Colonic mucosa (tissue), 4 donors: Measurements from ENCODE around the gene TCP11. TPM values are rescaled to one million over a fixed set of nuclear protein-coding genes. Genes with fewer than 3 reads are reported as not detected.

ENCODE experiments used
- DNase-seq: peaks from one replicate; pipeline ENCODE4 v3.0.0-alpha.2; 2020
- H3K27ac ChIP-seq: fragments of 200-600 bp; one replicate; pipeline ENCODE4 v1.8.0; 2021
- H3K27me3 ChIP-seq: fragments of 200-600 bp; one replicate; pipeline ENCODE4 v1.8.0; 2021
- H3K36me3 ChIP-seq: fragments of 200-600 bp; one replicate; pipeline ENCODE4 v1.8.0; 2021
- H3K4me1 ChIP-seq: fragments of 200-600 bp; one replicate; pipeline ENCODE4 v1.8.0; 2021; ENCODE audit warnings: mild to moderate bottlenecking
- H3K4me3 ChIP-seq: fragments of 200-600 bp; one replicate; pipeline ENCODE4 v1.8.0; 2021
- H3K9ac ChIP-seq, 2 donors: one replicate each; pipeline ENCODE4 v1.7.0; 2013; ENCODE audit warnings: control low read depth in 2 of 2, low read depth in 2 of 2, low read length in 2 of 2
- H3K9me3 ChIP-seq: fragments of 200-600 bp; one replicate; pipeline ENCODE4 v1.8.0; 2021
- intact Hi-C: fragments of 100-400 bp; cut with DNase I; formaldehyde crosslinking; loops from one replicate; pipeline ENCODE4 v1.14.1; 2022
- total RNA-seq, 2 donors: library from RNA; stranded (reverse); fragmentation: NEBNext Ultra II Directional in 1 of 2; extraction: Animal tissue kit (Norgen Biotek cat#: 25700) in 1 of 2; gene quantifications; one replicate each; pipeline ENCODE4 v1.2.1, GENCODE V29; 2021
- TF ChIP-seq, protein P1 (sequence below): fragments of 200-600 bp; IDR thresholded peaks from one replicate; pipeline ENCODE4 v1.8.0; 2022; ENCODE audit warnings: antibody characterized with exemption, mild to moderate bottlenecking
- donor health status: healthy.
- donor health status: DM: no; HTN: no; CAD: no.
- donor health status: DM: no; HTN: no; CAD: no.

The TCP11 gene
- total RNA-seq, 2 donors from 2014 or later: not detected

DNA sequence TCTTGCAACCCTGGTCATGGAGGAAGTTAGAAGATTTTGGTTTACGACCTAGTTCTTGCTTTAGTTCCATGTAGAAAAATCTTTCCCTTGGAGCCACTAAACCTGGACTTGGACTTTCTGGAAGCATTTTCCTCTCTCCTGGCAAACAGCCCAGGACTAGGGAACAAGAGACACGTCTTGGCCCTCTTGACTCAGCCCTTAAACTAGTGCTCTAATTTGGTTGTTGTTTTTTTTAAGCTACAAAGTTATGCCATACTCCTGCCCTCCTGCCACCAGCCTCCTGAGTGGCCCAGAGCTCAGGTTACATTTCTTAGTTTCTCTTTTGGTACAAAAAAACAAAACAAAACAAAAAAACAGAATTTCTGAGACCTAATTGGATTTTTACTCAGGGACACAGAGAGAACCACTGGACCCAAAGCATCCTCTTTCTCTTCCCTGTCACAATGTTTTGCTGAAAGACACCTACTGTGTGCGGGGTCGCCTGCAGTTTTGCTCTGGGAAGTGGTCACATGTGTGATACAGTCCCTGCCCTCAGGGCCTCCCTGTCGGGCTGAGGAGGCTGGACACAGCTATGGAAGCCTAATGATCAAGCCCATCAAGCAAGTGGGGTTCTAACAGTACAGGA is 40.3 kb upstream of the TCP11 start:
- intact Hi-C loops: no loop called here
- no peaks in the 10 kb centered on the region for H3K9me3 ChIP-seq

DNA sequence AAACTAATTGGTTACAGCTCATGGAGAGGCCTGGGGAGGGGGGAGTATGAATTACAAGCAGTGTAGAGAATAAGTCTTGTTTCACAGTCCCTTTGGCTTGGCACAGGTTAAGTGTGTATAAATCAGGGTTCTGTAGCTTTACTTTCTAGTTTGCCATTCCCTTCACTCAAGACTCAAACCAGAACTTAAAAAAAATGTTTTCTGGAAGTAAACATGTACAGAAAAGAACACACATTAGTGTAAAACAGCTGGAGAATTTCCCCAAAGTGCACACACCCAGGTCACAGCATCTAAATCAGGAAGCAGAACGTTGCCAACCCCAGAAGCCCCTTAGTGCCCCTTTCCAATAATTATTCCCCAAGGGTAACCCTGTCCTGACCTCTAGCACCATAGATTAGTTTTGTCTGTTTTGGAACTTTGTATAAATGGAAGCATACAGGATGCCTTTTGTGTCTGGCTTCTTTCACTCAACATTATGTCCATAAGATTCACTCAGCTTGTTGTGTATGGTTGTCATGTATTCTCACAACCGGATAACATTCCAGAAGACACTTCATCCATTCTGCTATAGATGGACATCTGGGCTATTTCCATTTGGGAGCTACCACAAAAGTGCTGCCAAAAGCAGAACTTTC is 38.9 kb upstream of the TCP11 start:
- intact Hi-C loops: no loop called here
- H3K4me1 ChIP-seq: peaks cover 7% of the 10 kb centered on the region
- no peak for DNase-seq
- H3K36me3 ChIP-seq: no peaks in the 10 kb centered on the region
- no peak overlapping the region for H3K27ac ChIP-seq
- no peaks in the 10 kb centered on the region for H3K27me3 ChIP-seq
- no peak overlapping the region for H3K9ac ChIP-seq
- no peak overlapping the region for H3K4me3 ChIP-seq
- TF ChIP-seq, protein P1, sequence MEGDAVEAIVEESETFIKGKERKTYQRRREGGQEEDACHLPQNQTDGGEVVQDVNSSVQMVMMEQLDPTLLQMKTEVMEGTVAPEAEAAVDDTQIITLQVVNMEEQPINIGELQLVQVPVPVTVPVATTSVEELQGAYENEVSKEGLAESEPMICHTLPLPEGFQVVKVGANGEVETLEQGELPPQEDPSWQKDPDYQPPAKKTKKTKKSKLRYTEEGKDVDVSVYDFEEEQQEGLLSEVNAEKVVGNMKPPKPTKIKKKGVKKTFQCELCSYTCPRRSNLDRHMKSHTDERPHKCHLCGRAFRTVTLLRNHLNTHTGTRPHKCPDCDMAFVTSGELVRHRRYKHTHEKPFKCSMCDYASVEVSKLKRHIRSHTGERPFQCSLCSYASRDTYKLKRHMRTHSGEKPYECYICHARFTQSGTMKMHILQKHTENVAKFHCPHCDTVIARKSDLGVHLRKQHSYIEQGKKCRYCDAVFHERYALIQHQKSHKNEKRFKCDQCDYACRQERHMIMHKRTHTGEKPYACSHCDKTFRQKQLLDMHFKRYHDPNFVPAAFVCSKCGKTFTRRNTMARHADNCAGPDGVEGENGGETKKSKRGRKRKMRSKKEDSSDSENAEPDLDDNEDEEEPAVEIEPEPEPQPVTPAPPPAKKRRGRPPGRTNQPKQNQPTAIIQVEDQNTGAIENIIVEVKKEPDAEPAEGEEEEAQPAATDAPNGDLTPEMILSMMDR: no peak
- no peaks in the 10 kb centered on the region for H3K9me3 ChIP-seq

More for the DNA sequence above, 40.3 kb upstream of the TCP11 start:
- H3K36me3 ChIP-seq: no peaks in the 10 kb centered on the region
- DNase-seq: peak; percentile 34
- no peak overlapping the region for H3K9ac ChIP-seq
- no peaks in the 10 kb centered on the region for H3K27me3 ChIP-seq
- H3K4me3 ChIP-seq: no peak overlapping the region
- H3K4me1 ChIP-seq: peaks cover 7% of the 10 kb centered on the region
- no peak overlapping the region for H3K27ac ChIP-seq
- TF ChIP-seq, protein P1: no peak

DNA sequence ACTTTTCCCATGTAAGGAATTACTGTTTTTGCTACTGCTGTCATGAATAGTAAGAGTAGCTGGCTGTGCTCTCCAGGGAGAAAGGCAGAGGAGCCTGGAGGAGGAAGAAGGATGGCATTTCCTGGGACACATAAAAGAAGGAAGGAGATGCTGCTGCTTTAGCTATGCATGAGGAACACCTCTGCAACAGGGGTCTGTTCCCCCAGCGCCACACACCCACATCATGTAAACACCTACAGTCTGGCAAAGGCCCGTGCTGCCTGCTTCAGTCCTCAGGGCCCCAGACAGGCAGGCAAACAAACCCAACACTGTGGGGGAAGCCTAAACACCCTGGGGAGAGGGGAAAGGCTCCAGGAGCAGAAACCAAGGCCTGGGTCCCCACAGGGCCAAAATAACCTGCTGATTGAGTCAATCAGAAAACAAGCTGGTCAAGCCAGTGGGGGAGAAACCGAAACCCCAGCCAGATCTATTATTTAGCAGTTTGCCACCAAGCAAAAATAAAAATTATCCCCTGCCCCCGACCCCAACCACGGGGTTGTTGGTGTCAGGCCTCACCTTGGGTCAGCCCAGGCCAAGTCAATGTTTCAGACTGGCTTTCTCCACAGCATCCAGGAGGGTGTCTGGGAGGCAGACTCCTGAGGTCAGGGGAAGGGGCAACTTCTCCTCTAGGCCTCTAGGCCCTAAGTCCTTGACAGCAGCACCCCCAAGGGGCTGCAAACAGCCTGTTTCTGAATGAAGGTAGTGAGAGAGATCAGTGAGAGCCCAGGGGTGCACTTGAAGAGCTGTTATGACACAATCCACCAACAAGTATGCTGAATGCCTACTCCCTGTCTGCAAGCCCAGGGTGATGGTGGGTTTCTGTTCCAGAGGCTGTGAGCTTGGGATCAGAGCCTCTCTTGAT is 38.0 kb upstream of the TCP11 start:
- no peak for DNase-seq
- no peak overlapping the region for H3K4me3 ChIP-seq
- H3K9me3 ChIP-seq: no peaks in the 10 kb centered on the region
- H3K9ac ChIP-seq: no peak overlapping the region
- H3K4me1 ChIP-seq: peaks cover 7% of the 10 kb centered on the region
- intact Hi-C loops: no loop called here
- H3K36me3 ChIP-seq: no peaks in the 10 kb centered on the region
- H3K27me3 ChIP-seq: no peaks in the 10 kb centered on the region
- H3K27ac ChIP-seq: no peak overlapping the region
- TF ChIP-seq, protein P1: no peak

DNA sequence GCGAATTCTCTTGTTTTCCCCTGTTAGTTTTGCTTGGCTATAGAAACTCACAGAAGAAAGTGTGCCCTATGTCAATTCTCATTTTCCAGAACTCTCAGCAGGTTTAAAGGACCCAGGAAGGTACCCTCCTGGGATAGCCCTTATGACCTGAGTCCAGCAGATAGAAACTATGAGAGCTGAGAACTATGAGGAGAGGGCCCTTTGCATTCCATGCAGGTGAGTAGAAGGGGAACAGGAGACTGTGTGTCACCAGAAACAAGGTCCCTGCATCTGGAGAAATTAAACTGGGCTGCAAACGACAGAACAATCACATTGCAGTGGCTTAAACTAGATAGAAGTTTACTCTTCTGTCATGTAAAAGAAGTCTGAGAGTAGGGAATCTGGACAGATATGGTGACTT is 36.9 kb upstream of the TCP11 start:
- Histone ChIP-seq H3K36me3 (no peaks in the 10 kb centered on the region), H3K4me1 (peaks cover 7% of the 10 kb centered on the region), H3K9ac (no peak overlapping the region), H3K27me3 (no peaks in the 10 kb centered on the region), H3K27ac (no peak overlapping the region), H3K9me3 (no peaks in the 10 kb centered on the region), H3K4me3 (no peak overlapping the region)
- no peak for DNase-seq
- TF ChIP-seq, protein P1: no peak
- intact Hi-C loops: no loop called here

DNA sequence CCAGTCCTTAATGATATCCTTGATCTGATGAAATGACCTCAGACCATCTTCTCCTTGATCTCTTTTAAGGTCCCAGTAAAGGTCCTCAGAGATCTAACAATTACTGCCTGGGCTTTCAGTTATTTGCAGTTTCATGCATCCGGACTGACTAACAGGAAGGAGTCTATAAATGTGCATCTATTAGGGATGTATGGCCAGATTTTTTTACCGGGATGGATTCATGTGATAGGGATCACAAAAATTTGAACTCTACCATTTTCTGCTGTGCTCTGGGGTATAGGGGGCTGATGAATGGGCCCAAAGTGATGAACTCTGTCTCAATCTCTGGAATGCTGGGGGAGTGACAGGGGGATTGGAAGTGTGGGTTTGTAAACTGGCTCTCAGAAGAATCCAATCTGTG is 36.5 kb upstream of the TCP11 start:
- intact Hi-C loops: no loop called here
- no peak for DNase-seq
- no peaks in the 10 kb centered on the region for H3K36me3 ChIP-seq
- TF ChIP-seq, protein P1: no peak
- no peak overlapping the region for H3K9ac ChIP-seq
- H3K4me3 ChIP-seq: no peak overlapping the region
- H3K4me1 ChIP-seq: peaks cover 7% of the 10 kb centered on the region
- no peak overlapping the region for H3K27ac ChIP-seq
- no peaks in the 10 kb centered on the region for H3K9me3 ChIP-seq
- H3K27me3 ChIP-seq: no peaks in the 10 kb centered on the region
